A549 treated with RU486 at 1 μM for 4 hours (cell line): Measurements from ENCODE around the gene ZNF398. TPM values are rescaled to one million over a fixed set of nuclear protein-coding genes. Genes with fewer than 3 reads are reported as not detected.

Experiments used
- total RNA-seq: library from RNA; stranded (reverse); fragments of 200-300 nt; extraction: Qiagen RNA extraction; gene quantifications from 5 replicates; pipeline ENCODE4 v1.2.3, GENCODE V29; 2022; ENCODE audit warnings: low read depth

Gene ZNF398
- total RNA-seq: 7.4 to 10.1 TPM (median 8.9 TPM) in 5 replicates

GRCh38 chr7:149147072-149147751 is at the start of gene ZNF398:
TSS of gene ZNF398 (plus strand) at chr7:149147453. CDS start at chr7:149147743, 290 bp downstream.

GRCh38 chr7:149125863-149126661 is 21.2 kb upstream of the ZNF398 start, which contains the start of gene ZNF425:
TSS of gene ZNF425 (minus strand) at chr7:149126324. CDS start at chr7:149126213, 111 bp downstream.

GRCh38 chr7:149195180-149196150 is 48.2 kb downstream of the ZNF398 start, which contains the start of gene ZNF282:
TSS of gene ZNF282 (plus strand) at chr7:149195546. CDS start at chr7:149195590, 44 bp downstream.

Other genes with a start within 250 kb of the ZNF398 start
- 174 to 189 TPM (median 181 TPM) in 5 replicates for gene PDIA4, start 118.9 kb upstream of the ZNF398 start, total RNA-seq
- gene ZNF786, start 56.7 kb upstream of the ZNF398 start, total RNA-seq: 5.3 to 6.8 TPM (median 6.5 TPM) in 5 replicates
- 1.1 to 2.4 TPM (median 1.4 TPM) in 5 replicates for gene ZNF425, start 21.1 kb upstream of the ZNF398 start, total RNA-seq
- 20.9 to 26.4 TPM (median 25.3 TPM) in 5 replicates for gene ZNF282, start 48.1 kb downstream of the ZNF398 start, total RNA-seq
- gene ZNF212, start 92.2 kb downstream of the ZNF398 start, total RNA-seq: 11.8 to 12.8 TPM (median 12.4 TPM) in 5 replicates
- 5.1 to 6.8 TPM (median 5.8 TPM) in 5 replicates for gene ZNF783, start 114.7 kb downstream of the ZNF398 start, total RNA-seq